M059J (cell line): ENCODE results near the gene TTC39B. TPM values are rescaled to one million over a fixed set of nuclear protein-coding genes. Genes with fewer than 3 reads are reported as not detected.
A peak's percentile ranks its signal among the peaks of the same experiment; 100 is the strongest.

Experiments used
- DNase-seq: peaks from one replicate; pipeline ENCODE4 v3.0.0-alpha.2; 2012; ENCODE audit warnings: low read depth
- total RNA-seq: library from RNA; depleted of rRNA; stranded (reverse); fragments of >200 nt; shearing (Covaris generic); gene quantifications from 2 replicates; pipeline ENCODE4 v1.2.3, GENCODE V29; 2014

TTC39B gene
- total RNA-seq, 1 experiment from 2014 or later: 7.5 TPM

DNA sequence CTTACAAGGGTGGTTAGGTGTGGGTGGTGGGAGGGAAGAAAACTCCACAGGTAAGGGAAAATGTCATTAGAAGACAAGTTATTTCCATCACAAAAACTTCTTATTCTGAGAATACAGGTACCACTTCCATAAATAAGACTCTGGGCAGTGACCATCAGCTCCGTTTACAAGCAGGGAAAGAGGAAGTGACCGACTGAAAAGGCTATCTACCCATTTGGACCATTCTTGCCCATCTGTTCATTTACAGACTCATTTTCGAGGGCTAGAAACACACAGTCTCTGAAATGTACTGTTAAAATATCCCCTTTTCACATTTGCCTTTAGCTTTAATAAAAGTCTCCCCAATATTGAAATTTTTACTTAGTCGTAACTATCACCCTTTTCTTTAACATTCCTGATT lies 79.5 kb downstream of the TTC39B start:
- no peak for DNase-seq

DNA sequence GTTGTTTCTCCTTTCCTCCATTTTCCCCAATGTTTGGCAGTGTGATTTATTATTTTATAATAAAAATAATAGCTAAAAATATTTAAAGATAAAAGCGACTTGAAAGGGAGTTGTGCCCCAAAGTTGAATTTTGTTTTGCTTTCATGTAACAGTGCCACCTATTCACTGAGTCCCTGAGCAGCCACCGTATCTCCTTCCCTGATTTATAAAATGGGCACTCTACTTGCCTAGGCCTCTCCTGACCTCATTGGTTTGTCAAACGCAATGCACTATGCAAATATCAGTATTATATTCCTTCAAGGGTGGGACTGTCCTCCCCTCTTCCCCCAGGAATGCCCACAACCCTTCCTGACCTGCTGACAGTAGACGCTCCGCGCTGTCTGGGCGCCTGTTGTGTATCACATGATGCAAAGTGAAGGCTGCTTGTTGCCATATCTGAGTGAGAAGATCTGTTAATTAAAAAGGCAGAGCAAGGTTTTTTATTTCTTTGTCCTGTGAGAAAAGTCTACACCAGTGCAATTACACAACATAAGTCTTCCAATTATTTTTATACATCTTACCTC lies 81.4 kb downstream of the TTC39B start:
- no peak for DNase-seq

DNA sequence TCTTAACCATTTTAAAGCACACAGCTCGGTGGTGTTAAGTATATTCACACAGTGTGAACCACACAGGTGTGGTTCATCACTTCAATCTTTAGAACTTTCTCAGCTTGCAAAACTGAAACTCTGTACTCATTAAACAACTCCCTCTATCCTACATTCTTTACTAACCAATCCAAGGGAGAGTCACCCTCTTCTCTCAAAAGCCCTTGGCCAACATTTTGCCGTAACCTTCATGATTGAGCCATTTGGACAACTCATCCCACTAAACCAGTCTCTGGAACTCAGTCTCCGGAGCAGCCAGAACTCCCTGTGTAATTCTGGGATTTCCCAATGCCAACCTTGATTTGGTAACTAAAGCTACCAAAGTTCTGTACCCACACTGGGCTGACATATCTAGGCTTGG lies 84.7 kb downstream of the TTC39B start:
- DNase-seq: no peak

DNA sequence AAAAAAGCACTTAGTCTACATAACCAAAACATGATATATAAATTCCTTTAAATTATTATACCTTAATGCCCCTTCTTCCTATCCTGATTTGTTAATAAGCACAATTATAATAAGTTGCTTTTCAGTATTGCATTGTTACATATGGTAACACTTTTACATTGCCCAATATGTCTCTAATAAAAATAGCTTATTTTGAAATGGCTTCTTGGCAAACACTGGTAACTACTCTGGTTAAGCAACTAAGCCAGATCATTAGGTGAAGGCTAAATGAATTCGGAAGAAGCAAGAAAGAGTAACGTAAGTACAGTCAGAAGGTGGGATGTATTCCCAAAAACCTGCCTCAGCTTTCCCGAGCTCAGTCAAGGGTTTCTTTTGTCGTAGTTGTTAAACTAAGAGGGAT lies 85.3 kb downstream of the TTC39B start:
- DNase-seq: no peak

GRCh38 chr9:15220658-15221318 lies 86.2 kb downstream of the TTC39B start:
- DNase-seq: no peak

DNA sequence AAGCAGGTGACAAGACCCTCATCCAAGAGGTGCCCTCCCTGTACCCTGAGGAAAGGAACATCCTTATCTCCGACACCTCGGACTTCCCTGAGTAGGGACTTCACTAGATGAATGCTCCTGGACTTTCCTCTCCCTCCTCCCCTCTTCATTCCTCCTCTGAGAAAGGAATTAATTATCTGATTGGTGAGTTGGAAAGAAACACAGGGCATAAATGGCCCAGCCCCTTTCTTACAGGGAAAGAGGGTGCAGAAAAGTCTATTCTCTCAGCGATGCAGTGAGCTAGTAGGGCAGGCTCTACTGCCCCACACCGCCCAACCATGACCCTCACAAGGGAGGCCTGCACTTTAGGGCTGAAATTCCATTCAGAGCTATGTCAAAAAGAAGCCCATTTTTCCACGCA lies 87.5 kb downstream of the TTC39B start:
- no peak for DNase-seq

DNA sequence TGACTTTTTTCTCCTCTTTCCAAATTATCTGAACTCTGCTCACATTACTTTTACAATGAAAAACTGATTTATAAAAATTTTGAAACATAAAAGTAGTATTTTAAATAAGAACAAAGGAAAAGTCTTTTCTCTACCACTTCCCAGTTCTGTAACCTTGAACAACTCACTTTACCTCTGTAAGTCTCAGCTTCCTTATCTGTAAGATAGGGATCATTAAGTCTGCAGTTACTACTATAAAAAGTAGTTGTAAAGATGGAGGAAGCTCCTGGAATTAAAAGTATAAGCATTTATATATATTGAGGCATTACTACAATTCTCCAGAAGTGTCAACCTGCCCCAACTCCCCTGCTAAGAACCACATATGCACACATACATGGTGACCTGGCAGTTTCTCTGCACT lies 88.0 kb downstream of the TTC39B start:
- no peak for DNase-seq

DNA sequence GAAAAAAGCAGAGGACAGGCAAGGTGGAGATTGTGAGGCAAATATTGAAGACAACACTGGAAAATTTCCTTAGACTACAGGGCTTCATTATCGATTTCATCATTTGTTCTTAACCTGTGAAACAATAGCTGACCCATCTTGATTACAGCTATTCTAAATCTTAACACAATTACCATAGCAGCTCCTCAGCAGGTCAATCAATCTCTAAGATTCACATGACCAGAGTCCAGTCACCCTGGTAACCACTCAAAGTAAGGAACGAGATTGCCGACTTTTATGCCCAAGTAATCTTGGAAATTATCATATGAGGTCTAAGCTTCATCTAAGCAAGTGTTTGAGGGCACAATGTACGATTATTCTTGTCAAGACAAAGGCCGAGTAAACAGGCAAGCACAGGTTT lies 93.8 kb downstream of the TTC39B start:
- DNase-seq: no peak

GRCh38 chr9:15211815-15212495 lies 95.1 kb downstream of the TTC39B start:
- DNase-seq: peak; percentile 35

DNA sequence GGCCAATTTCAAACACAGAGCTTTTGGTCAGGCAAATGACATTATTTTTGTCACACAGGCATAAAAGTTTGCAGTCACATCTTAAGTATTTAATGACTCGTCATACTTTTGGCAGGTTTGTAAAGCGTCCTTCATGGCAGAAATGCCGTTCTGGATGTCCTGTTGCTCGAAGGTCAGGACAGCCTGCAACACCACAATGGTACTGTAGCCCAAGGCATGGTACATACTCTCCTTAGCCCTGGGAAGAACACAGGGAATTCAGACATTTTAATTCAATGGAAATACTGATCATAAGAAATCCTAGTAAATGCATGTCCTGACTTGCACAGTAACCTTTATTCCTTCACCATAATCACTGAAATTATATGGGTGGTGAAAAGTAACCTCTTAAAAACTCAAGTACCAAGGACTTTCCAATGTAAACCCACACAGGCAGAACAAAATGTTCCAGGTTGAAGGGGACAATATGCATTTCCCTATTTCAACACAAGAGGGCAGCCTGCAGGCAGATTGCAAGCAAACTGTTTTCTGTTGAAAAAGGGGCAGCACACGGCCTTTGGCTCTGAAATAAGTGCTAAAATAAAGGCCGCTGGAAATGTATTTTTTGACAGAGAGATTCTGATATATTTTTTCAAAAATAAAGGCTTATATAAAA lies 95.7 kb downstream of the TTC39B start:
- peak; percentile 66 for DNase-seq

DNA sequence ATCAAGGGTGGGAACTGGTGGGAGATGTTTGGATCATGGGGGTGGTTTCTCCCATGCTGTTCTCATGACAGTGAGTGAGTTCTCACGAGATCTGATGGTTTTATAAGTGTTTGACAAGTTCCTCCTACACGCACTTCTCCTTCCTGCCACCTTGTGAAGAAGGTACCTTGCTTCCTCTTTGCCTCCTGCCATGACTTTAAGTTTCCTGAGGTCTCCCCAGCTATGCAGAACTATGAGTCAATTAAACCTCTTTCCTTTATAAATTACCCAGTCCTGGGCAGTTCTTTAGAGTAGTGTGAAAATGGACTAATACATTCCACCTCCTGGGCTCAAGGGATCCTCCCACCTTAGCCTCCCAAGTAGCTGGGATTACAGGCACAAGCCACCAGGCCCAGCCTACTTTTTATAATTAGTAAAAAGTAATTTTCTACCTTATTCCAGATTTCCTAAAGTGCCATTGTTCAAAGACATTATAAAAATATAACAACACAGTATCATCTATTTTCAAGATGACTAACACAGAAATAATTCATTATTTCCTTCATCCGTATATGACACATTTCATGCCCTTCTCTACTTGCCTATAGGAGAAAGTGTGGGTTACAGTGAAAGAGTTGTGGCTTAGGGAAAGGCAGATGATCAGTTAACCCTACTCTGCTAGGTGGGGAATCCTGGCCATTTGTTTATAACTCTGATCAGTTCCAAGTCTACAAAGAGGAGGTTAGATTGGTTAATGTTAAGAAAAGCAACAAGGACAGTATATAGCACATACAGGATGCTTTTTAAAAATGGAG lies 99.9 kb downstream of the TTC39B start:
- DNase-seq: peak; percentile 8

DNA sequence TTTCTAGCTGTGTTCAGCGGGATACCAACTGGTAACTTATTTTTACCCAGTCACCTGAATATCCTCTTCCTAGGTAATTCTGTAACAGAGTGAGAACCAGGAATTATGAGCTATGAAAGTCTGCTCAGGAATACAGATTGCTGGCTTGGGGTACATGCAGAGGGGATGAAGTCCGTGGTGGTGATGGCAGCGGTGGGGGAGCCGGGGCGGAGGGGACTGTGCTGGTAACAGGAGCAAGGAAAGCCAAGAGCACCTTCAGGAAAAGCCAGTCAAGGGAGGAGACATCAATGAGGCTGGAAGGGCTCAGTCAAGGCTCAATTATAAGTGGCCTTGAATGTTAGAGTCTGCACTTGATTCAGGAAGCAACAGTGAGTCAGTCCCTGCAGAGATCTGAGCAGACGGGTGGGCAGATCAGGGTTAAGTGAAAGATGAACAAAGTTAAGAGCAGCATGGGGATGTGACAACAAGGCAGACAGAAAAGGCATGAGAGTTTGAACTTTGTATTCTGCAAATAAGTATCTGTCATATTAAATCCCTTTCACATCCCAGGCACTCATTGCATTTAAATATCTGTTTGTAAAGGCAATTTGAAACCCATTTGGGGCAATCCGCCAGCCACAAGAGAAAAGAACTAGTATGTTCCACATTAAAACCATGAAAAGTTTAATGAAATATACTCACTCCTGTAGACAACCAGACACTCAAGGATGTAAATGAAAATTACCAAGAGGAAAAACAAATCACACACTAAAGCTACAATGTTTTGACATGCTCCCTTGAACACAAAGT lies 101.2 kb downstream of the TTC39B start:
- no peak for DNase-seq

- no peak for DNase-seq
These were observed 103.4 kb downstream of the TTC39B start for GRCh38 chr9:15203581-15203980.

GRCh38 chr9:15200111-15200510 lies 106.9 kb downstream of the TTC39B start:
- DNase-seq: no peak

DNA sequence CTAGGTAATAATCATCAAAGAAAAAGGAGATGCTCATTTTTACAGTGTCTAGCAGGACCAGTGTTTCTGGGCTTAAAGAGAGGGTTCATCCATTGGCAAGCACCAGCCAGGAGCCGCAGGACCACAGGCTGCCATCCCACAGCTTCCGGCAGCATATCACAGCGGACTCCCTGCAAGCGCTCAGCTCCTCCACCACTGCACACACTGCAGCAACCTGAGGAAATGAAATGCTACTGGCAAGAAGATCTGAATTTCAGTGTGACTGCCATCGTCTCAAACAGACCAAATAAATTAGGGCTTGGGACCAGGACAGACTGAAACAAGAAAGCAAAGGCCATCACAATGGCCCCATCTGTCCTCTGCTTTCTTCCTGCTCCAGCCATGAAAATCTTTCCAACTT lies 114.2 kb downstream of the TTC39B start:
- DNase-seq: no peak

DNA sequence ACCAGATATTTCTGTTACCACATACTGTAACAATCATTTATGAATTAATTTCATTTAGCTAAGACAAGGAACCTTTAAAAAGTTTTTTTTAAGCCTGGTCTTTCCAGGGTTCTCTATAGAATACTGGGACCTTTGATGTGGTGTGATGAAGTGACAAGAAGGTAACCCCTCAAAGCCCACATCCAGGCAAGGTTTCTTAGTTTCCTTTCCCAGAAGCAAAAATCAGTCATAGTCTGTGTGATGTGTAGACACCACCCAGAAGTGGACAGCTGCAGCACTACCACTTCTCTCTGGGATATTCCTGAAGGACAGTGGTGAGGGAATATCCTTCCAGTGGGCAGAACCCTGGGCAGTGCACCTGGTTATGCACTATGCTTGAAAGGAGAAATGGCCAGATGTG lies 115.6 kb downstream of the TTC39B start:
- no peak for DNase-seq

- DNase-seq: no peak
These were observed 117.5 kb downstream of the TTC39B start for GRCh38 chr9:15189481-15189880.

DNA sequence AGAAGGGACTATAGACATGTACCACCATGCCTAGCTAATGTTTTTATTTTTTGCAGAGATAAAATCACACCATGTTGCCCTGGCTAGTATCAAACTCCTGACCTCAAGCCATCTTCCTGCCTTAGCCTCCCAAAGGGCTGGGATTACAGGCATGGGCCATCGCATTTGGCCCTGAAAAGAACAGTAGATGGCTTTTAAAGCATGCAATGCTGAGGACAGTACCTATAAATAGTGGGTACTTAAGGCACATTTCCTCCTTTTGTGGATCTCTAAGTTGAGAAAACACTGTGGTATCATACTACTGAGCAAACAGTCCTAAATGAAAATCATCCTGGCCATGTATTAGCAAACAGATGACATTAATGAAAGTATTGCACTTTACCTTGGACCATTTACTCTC lies 119.4 kb downstream of the TTC39B start:
- no peak for DNase-seq

DNA sequence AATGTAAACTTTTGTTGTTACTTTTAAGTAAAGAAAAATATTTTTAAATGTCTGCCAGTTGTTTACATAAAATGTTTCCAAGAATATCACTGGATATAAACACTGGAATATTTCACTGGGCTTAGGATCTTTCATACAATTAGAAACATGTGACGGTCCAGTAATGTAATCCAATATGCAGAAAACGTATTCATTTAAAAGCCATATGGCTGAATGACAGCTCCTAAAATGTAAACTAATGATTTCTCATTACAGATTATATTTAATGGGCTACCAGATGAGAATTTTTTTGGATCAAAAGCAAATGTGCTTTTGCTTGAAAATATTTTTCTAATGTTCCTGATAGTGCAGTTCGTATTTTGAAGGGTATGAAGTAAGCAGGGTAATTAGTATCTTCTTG lies 124.3 kb downstream of the TTC39B start:
- no peak for DNase-seq

DNA sequence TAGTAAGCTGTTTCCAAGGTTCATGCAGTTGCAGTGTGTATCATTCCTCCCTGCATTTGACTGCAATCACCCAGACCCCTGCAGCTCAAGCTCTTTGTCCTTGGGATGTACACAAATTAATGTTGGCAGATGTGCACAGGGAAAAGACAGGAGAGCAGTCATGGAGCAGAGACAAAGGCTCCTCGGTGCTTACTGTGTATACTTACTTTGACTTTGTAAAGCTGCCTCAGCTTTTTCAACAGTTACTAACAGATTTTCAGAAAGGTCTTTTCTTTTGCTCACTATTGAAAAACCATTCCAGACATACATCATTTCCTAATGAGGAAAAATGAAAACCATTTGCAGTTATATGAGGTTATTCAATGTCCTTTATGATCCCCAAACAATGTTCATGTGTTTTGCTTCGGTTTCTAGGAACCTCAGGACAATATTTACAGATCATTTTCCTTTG lies 124.9 kb downstream of the TTC39B start:
- DNase-seq: no peak

GRCh38 chr9:15180124-15180523 lies 126.9 kb downstream of the TTC39B start:
- DNase-seq: no peak
